Keratinocyte (primary cell): ENCODE data around the gene WNT1. TPM values are rescaled to one million over a fixed set of nuclear protein-coding genes. Genes with fewer than 3 reads are reported as not detected.

Experiments used
- DNase-seq: peaks from one replicate; pipeline ENCODE4 v3.0.0-alpha.2; 2011; ENCODE audit warnings: low read depth, missing footprints, low spot score
- FAIRE-seq: peaks from 2 replicates; lab custom pipeline; 2011; peaks lifted over from hg19 to GRCh38; lab: Jason Lieb, UNC
- H2AFZ ChIP-seq: 2 replicates; pipeline ENCODE4 v1.6.0; 2012; ENCODE audit warnings: low read length, control low read depth, inconsistent platforms; ENCODE audit not compliant: control insufficient read depth
- H3K27ac ChIP-seq: 2 replicates; pipeline ENCODE4 v1.5.1; 2011; ENCODE audit warnings: low read length; ENCODE audit not compliant: control insufficient read depth, insufficient read depth
- H3K27me3 ChIP-seq: 3 replicates; pipeline ENCODE4 v1.6.0; 2011; ENCODE audit warnings: low read length; ENCODE audit not compliant: control insufficient read depth, insufficient read depth; ENCODE audit errors: extremely low read depth
- H3K36me3 ChIP-seq, 2 experiments: 2 replicates in 1 of 2; 3 replicates in 1 of 2; pipeline ENCODE4 v1.5.1; 2011; ENCODE audit warnings: low read length in 2 of 2, mild to moderate bottlenecking in 1 of 2; ENCODE audit not compliant: control insufficient read depth in 2 of 2, insufficient read depth in 2 of 2; ENCODE audit errors: extremely low read depth in 1 of 2
- H3K4me1 ChIP-seq: 3 replicates; pipeline ENCODE4 v1.5.1; 2011; ENCODE audit warnings: low read length; ENCODE audit not compliant: control insufficient read depth, insufficient read depth; ENCODE audit errors: extremely low read depth
- H3K4me2 ChIP-seq: 3 replicates; pipeline ENCODE4 v1.6.0; 2011; ENCODE audit warnings: low read depth, low read length; ENCODE audit not compliant: control insufficient read depth, insufficient read depth; ENCODE audit errors: extremely low read depth
- H3K4me3 ChIP-seq, 3 experiments: fragments of 200-600 bp in 1 of 3; sonication (generic) in 1 of 3; 2 replicates in 2 of 3; 3 replicates in 1 of 3; pipeline ENCODE4 v1.5.1; 2011 to 2016; ENCODE audit warnings: low read length in 3 of 3, mild to moderate bottlenecking in 3 of 3, control low read depth in 2 of 3, inconsistent platforms in 1 of 3, low read depth in 1 of 3, mixed read lengths in 1 of 3, mixed run types in 1 of 3, moderate library complexity in 1 of 3; ENCODE audit not compliant: control insufficient read depth in 2 of 3, insufficient read depth in 2 of 3; ENCODE audit errors: extremely low read depth in 1 of 3
- H3K79me2 ChIP-seq: 2 replicates; pipeline ENCODE4 v1.6.0; 2012; ENCODE audit warnings: low read length; ENCODE audit not compliant: control insufficient read depth, insufficient read depth
- H3K9ac ChIP-seq: 3 replicates; pipeline ENCODE4 v1.6.0; 2011; ENCODE audit warnings: low read length; ENCODE audit not compliant: control insufficient read depth, insufficient read depth; ENCODE audit errors: extremely low read depth
- H3K9me1 ChIP-seq: 3 replicates; pipeline ENCODE4 v1.6.0; 2011; ENCODE audit warnings: low read length; ENCODE audit not compliant: control insufficient read depth, insufficient read depth; ENCODE audit errors: extremely low read depth
- H3K9me3 ChIP-seq: 2 replicates; pipeline ENCODE4 v1.5.1; 2012; ENCODE audit warnings: low read depth, low read length; ENCODE audit not compliant: control insufficient read depth
- H4K20me1 ChIP-seq: 3 replicates; pipeline ENCODE4 v1.6.0; 2011; ENCODE audit warnings: low read length; ENCODE audit not compliant: control insufficient read depth, insufficient read depth; ENCODE audit errors: extremely low read depth
- CTCF ChIP-seq, 3 experiments: IDR thresholded peaks in 1 of 3; conservative IDR thresholded peaks in 1 of 3; optimal IDR thresholded peaks in 1 of 3; 2 replicates in 2 of 3; 3 replicates in 1 of 3; pipeline versions ENCODE3 to v1.5.1; 2011; ENCODE audit warnings: low read length in 3 of 3, mild to moderate bottlenecking in 3 of 3, moderate library complexity in 2 of 3, control low read depth in 1 of 3, inconsistent platforms in 1 of 3; ENCODE audit not compliant: insufficient read depth in 2 of 3; ENCODE audit errors: extremely low read depth in 1 of 3
- EZH2 ChIP-seq: IDR thresholded peaks from one replicate; pipeline ENCODE4 v1.6.1; 2012; ENCODE audit warnings: inconsistent platforms, mild to moderate bottlenecking, low read length, moderate library complexity
- dilution Hi-C: fragments of 300-500 bp; cut with MboI; formaldehyde crosslinking; loops from one replicate; pipeline ENCODE4 v1.7.0; 2020; ENCODE audit warnings: low sequenced_read_pairs; ENCODE audit not compliant: extremely low pct_ligation_motif_present
- polyA plus RNA-seq, 5 experiments: library from polyadenylated mRNA; depleted of rRNA in 3 of 5; stranded (reverse) in 3 of 5; stranded (forward) in 1 of 5; unstranded in 1 of 5; fragments of >200 nt; gene quantifications; 1 replicate in 1 of 5; 2 replicates in 3 of 5; 3 replicates in 1 of 5; pipeline versions ENCODE4 v1.2.1 to v1.2.3, GENCODE V29; 2011 to 2012; ENCODE audit warnings: missing spikeins in 2 of 5, low read depth in 1 of 5, low replicate concordance in 1 of 5

Gene WNT1
- polyA plus RNA-seq, 1 donor (not counting 4 experiments of a cell fraction or from before 2014, with no cell fraction given), result not detected

GRCh38 chr12:49010092-49010668 lies 32.1 kb downstream of the WNT1 start:
- dilution Hi-C loops, result no loop called here
- peaks cover 13 to 18% of the 10 kb centered on the region in 2 experiments for H3K36me3 ChIP-seq
- peaks cover 7% of the 10 kb centered on the region for H3K79me2 ChIP-seq
- DNase-seq, result no peak
- H3K4me3 ChIP-seq, result no peak overlapping the region
- no peak for FAIRE-seq
- no peak overlapping the region for H3K27ac ChIP-seq
- no peak overlapping the region for H3K4me2 ChIP-seq
- no peaks in the 10 kb centered on the region for H3K9me1 ChIP-seq
- H3K9ac ChIP-seq, result no peak overlapping the region
- H2AFZ ChIP-seq, result no peak overlapping the region
- H3K9me3 ChIP-seq, result no peaks in the 10 kb centered on the region
- H3K27me3 ChIP-seq, result no peaks in the 10 kb centered on the region
- TF ChIP-seq EZH2, result no peak
- no peak for TF ChIP-seq CTCF (optimal IDR thresholded peaks at IDR 0.05 in 1 of 3, IDR thresholded peaks at IDR 0.05 in 1 of 3, conservative IDR thresholded peaks at IDR 0.05 in 1 of 3; ENCODE audit: extremely low read depth in 1 of 3, insufficient read depth in 2 of 3, low read length in 3 of 3)
- H3K4me1 ChIP-seq, result no peaks in the 10 kb centered on the region
- no peaks in the 10 kb centered on the region for H4K20me1 ChIP-seq

- Histone ChIP-seq H3K9ac (no peak overlapping the region), H3K27ac (no peak overlapping the region), H2AFZ (no peak overlapping the region), H3K4me2 (no peak overlapping the region), H3K9me1 (no peaks in the 10 kb centered on the region), H3K4me3 (no peak overlapping the region), H4K20me1 (no peaks in the 10 kb centered on the region), H3K79me2 (peaks cover 27% of the 10 kb centered on the region), H3K9me3 (no peaks in the 10 kb centered on the region), H3K4me1 (peaks cover 3% of the 10 kb centered on the region), H3K27me3 (no peaks in the 10 kb centered on the region), H3K36me3 (peaks cover 15 to 18% of the 10 kb centered on the region in 2 experiments)
- FAIRE-seq (no peak), DNase-seq (no peak)
- TF ChIP-seq EZH2 (no peak), CTCF (optimal IDR thresholded peaks at IDR 0.05 in 1 of 3, IDR thresholded peaks at IDR 0.05 in 1 of 3, conservative IDR thresholded peaks at IDR 0.05 in 1 of 3; ENCODE audit: extremely low read depth in 1 of 3, insufficient read depth in 2 of 3, low read length in 3 of 3) (no peak)
- dilution Hi-C loops, result no loop called here
Observed at GRCh38 chr12:49012739-49013138, 34.6 kb downstream of the WNT1 start.
